HepG2 (cell line): Measurements from ENCODE around the gene STK24. TPM values are rescaled to one million over a fixed set of nuclear protein-coding genes. Genes with fewer than 3 reads are reported as not detected.
"Not testable (repeated sequence)": the region's sequence is repeated elsewhere in the genome, so short reads cannot be mapped to it uniquely, and the experiment has no call there.

Experiments used
- ATAC-seq: fragments of 200-7000 bp; cut with Tn5 transposase; 3 replicates; pipeline ENCODE4 v1.9.1; 2020; ENCODE audit warnings: mild to moderate bottlenecking, moderate library complexity
- BruUV-seq: library from RNA; stranded (reverse); fragments of 400-500 nt; replicated peaks from 2 replicates; lab custom pipeline; 2021; lab: Mats Ljungman, UMichigan
- CTCF ChIA-PET: fragments of 300-600 bp; formaldehyde crosslinking; extraction: SDS; loops from one replicate; lab custom pipeline; 2021; ENCODE audit warnings: low total read pairs, inconsistent platforms, low intra/inter-chr PET ratio; lab: Yijun Ruan, JAX
- POLR2A ChIA-PET: fragments of 350-600 bp; sonication (Branson Sonifier 250); formaldehyde crosslinking; loops from one replicate; lab custom pipeline; 2020; ENCODE audit warnings: antibody characterized with exemption, inconsistent platforms; lab: Yijun Ruan, JAX
- DNase-seq: peaks from one replicate; pipeline ENCODE4 v3.0.0-alpha.2; 2015; ENCODE audit warnings: low spot score
- FAIRE-seq: peaks from 3 replicates; lab custom pipeline; 2011; peaks lifted over from hg19 to GRCh38; lab: Jason Lieb, UNC
- H2AFZ ChIP-seq: one replicate; pipeline ENCODE4 v1.6.1; 2011; ENCODE audit warnings: low read length, inconsistent platforms
- H3K27ac ChIP-seq: fragments of 300-600 bp; 3 replicates; pipeline ENCODE4 v1.8.0; 2011; ENCODE audit warnings: mixed run types, mild to moderate bottlenecking, mixed read lengths, low read length, inconsistent platforms; ENCODE audit not compliant: insufficient read depth; ENCODE audit errors: extremely low read length
- H3K27me3 ChIP-seq, 2 experiments: fragments of 200-600 bp in 1 of 2; 2 replicates in 1 of 2; 3 replicates in 1 of 2; pipeline versions ENCODE4 v1.6.0 to v1.8.0; 2011; ENCODE audit warnings: low read length in 2 of 2, mild to moderate bottlenecking in 2 of 2, moderate library complexity in 2 of 2, inconsistent platforms in 1 of 2; ENCODE audit not compliant: insufficient read depth in 2 of 2, control insufficient read depth in 1 of 2
- H3K36me3 ChIP-seq, 2 experiments: fragments of 200-600 bp in 1 of 2; replicated peaks in 1 of 2; 2 replicates in 1 of 2; 3 replicates in 1 of 2; pipeline versions ENCODE4 v1.5.1 to v1.8.0; 2011; ENCODE audit warnings: low read length in 2 of 2, inconsistent platforms in 1 of 2; ENCODE audit not compliant: insufficient read depth in 2 of 2, control insufficient read depth in 1 of 2
- H3K4me1 ChIP-seq: 2 replicates; pipeline ENCODE4 v1.5.1; 2012; ENCODE audit warnings: low read length, inconsistent platforms; ENCODE audit not compliant: insufficient read depth
- H3K4me2 ChIP-seq: 2 replicates; pipeline ENCODE4 v1.6.0; 2011; ENCODE audit warnings: low read depth, low read length, inconsistent platforms
- H3K4me3 ChIP-seq, 3 experiments: fragments of 200-600 bp in 1 of 3; sonication (generic), shearing (Covaris generic) in 1 of 3; replicated peaks in 1 of 3; 2 replicates each; pipeline ENCODE4 v1.5.1; 2011 to 2016; ENCODE audit warnings: low read length in 3 of 3, inconsistent platforms in 2 of 3, low read depth in 2 of 3, mild to moderate bottlenecking in 2 of 3, control low read depth in 1 of 3, mixed read lengths in 1 of 3; ENCODE audit not compliant: insufficient read depth in 1 of 3
- H3K79me2 ChIP-seq: one replicate; pipeline ENCODE4 v1.6.1; 2011; ENCODE audit warnings: low read length, inconsistent platforms; ENCODE audit not compliant: insufficient read depth
- H3K9ac ChIP-seq: 2 replicates; pipeline ENCODE4 v1.6.0; 2011; ENCODE audit warnings: mild to moderate bottlenecking, low read depth, low read length, inconsistent platforms; ENCODE audit not compliant: insufficient read depth
- H3K9me3 ChIP-seq: 2 replicates; pipeline ENCODE4 v1.5.1; 2012; ENCODE audit warnings: mild to moderate bottlenecking, low read length
- H4K20me1 ChIP-seq: 2 replicates; pipeline ENCODE4 v1.6.0; 2011; ENCODE audit warnings: inconsistent platforms, mild to moderate bottlenecking, low read length, moderate library complexity; ENCODE audit not compliant: insufficient read depth
- EP300 ChIP-seq, 3 experiments: sonication (generic) in 1 of 3; formaldehyde crosslinking in 1 of 3; IDR thresholded peaks; 2 replicates each; pipeline versions ENCODE4 v1.5.1 to v1.6.1; 2011 to 2020; ENCODE audit warnings: low read depth in 2 of 3, low read length in 2 of 3, borderline replicate concordance in 1 of 3, improper control_type of control experiment in 1 of 3, mild to moderate bottlenecking in 1 of 3, missing genetic modification reagents in 1 of 3, moderate library complexity in 1 of 3
- FOXA3 ChIP-seq: IDR thresholded peaks from 2 replicates; pipeline ENCODE4 v1.6.1; 2016; ENCODE audit warnings: missing genetic modification reagents, missing compliant biosample characterization
- GFI1 ChIP-seq: sonication (generic); formaldehyde crosslinking; IDR thresholded peaks from 2 replicates; pipeline ENCODE4 v1.5.0; 2020; ENCODE audit warnings: missing genetic modification reagents, mild to moderate bottlenecking, borderline replicate concordance
- HMG20A ChIP-seq: IDR thresholded peaks from 2 replicates; pipeline ENCODE4 v1.6.1; 2016; ENCODE audit warnings: borderline replicate concordance
- RARA ChIP-seq: IDR thresholded peaks from 2 replicates; pipeline ENCODE4 v1.6.1; 2016; ENCODE audit warnings: missing genetic modification reagents, missing compliant biosample characterization
- SOX13 ChIP-seq, 3 experiments: fragments of 450-650 bp in 1 of 3; sonication (generic) in 1 of 3; formaldehyde crosslinking in 1 of 3; IDR thresholded peaks in 2 of 3; conservative IDR thresholded peaks in 1 of 3; 2 replicates each; pipeline versions ENCODE4 v1.5.0 to v1.6.1; 2016 to 2020; ENCODE audit warnings: antibody characterized with exemption in 1 of 3, mild to moderate bottlenecking in 1 of 3, missing compliant biosample characterization in 1 of 3, missing genetic modification reagents in 1 of 3, moderate library complexity in 1 of 3
- ZNF263 ChIP-seq: sonication (generic); formaldehyde crosslinking; IDR thresholded peaks from 2 replicates; pipeline ENCODE4 v1.4.0; 2020; ENCODE audit warnings: missing genetic modification reagents
- WGBS: methylation state at CpG from one replicate; pipeline ENCODE4 v1.1.6; 2017; ENCODE audit warnings: low lambda C conversion rate; 5-methylcytosine and 5-hydroxymethylcytosine counted together
- in situ Hi-C: cut with HindIII; loops from 2 replicates; pipeline ENCODE4 v1.10.0; 2017; ENCODE audit warnings: low pct_unique_long_range_greater_than_20kb; ENCODE audit not compliant: extremely low pct_ligation_motif_present
- intact Hi-C: fragments of 100-400 bp; cut with micrococcal nuclease; formaldehyde crosslinking; loops from one replicate; pipeline ENCODE4 v1.10.0; 2022; ENCODE audit not compliant: unreplicated experiment
- polyA plus RNA-seq, 8 experiments: library from polyadenylated mRNA; depleted of rRNA in 3 of 8; stranded (reverse) in 7 of 8; unstranded in 1 of 8; fragments of >200 nt; fragmentation: Illumina TruSeq in 4 of 8; extraction: Trizol in 4 of 8; gene quantifications; 2 replicates each; pipeline versions ENCODE4 v1.2.1 to v1.2.3, GENCODE V29; 2011 to 2016; ENCODE audit warnings: low read depth in 4 of 8, missing spikeins in 1 of 8, mixed read lengths in 1 of 8; ENCODE audit not compliant: insufficient read depth in 1 of 8
- total RNA-seq, 5 experiments: library from RNA; depleted of rRNA; stranded (reverse); fragments of >200 nt; fragmentation: Illumina TruSeq; extraction: Trizol; gene quantifications; 2 replicates each; pipeline ENCODE4 v1.2.3, GENCODE V29; 2016; ENCODE audit warnings: low read depth in 1 of 5
- TF ChIP-seq, protein P1 (sequence below): sonication (generic); formaldehyde crosslinking; IDR thresholded peaks from 2 replicates; pipeline ENCODE4 v1.9.0; 2021; ENCODE audit warnings: missing genetic modification reagents, borderline replicate concordance

Gene STK24
- total and polyA plus RNA-seq, 2 of the 13 experiments (the other 11 are each of a cell fraction or from before 2014, with no cell fraction given), result 51.3 to 73.0 TPM

DNA sequence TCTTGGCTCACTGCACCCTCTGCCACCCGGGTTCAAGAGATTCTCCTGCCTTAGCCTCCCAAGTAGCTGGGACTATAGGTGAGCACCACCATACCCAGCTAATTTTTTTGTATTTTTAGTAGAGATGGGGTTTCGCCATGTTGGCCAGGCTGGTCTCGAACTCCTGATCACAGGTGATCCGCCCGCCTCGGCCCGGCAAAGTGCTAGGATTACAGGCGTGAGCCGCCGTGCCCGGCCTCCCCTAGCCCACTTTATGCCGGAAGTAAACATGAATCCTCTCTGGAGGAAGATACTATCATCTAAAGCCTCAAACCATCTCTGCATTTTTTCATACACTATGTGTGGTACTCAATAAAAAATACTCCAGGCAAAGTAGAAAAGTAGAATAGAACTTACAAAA lies 12.6 kb upstream of the STK24 start:
- H3K27me3 ChIP-seq, H2AFZ ChIP-seq, in situ Hi-C loops, H3K79me2 ChIP-seq, H3K4me2 ChIP-seq, H3K4me3 ChIP-seq, CTCF ChIA-PET, H3K27ac ChIP-seq, BruUV-seq, ATAC-seq, H3K36me3 ChIP-seq, FAIRE-seq, intact Hi-C loops, H4K20me1 ChIP-seq, DNase-seq, H3K9me3 ChIP-seq, H3K9ac ChIP-seq, POLR2A ChIA-PET: not testable (repeated sequence)
- H3K4me1 ChIP-seq, result peaks cover 35% of the 10 kb centered on the region
- 77% methylated on average over 12 of the region's 12 CpGs for WGBS

DNA sequence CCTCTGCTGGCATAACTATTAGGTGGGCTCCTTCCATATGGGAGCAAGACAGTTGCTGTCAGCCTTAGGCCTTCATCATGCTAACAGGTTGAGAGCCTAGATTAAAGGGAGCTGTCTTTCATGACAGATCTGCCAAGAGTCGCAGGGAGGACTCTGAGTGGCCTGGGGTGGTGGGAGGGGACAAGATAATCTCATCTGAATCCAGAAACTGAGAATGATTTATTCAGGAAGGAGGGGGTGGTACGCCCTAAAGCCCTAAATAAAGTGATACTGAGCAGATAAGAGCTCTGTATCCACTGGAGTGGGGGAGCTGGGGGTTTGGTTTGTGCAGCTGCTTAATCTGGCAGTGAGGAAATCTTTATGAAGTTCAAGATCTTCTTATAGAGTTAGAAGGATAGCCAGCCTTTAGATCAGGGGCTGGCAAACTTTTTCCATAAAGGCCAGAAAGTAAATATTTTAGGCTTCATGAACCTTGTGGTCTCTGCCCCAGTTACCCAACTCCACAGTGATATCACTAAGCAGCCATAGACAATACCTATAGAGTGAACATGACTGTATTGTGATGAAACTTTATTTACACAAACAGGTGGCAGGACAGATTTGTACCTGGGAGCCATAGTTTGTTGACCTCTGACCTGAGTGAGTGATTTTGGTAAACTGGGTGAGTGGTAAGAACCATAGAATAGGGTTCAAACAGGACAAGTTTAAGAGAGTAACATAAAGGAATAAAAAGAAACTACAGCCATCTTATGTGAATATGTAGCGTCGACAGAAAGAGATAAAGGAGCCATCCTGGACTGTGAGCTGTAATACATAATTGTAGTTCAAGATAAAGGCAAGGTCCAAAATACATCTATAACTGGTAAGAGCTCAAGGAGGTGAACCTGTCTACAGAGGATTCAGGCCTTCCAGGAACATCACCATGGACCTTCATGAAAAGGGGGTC lies 9.8 kb upstream of the STK24 start:
- Histone ChIP-seq H3K9me3 (no peaks in the 10 kb centered on the region), H3K36me3 (no peaks in the 10 kb centered on the region), H4K20me1 (no peaks in the 10 kb centered on the region), H3K27ac (no peak overlapping the region), H3K4me1 (peaks cover 46% of the 10 kb centered on the region), H3K9ac (no peak overlapping the region), H3K4me2 (peak overlapping the region; percentile 7; the same call in 1 of the 2 replicates), H3K4me3 (no peak overlapping the region), H2AFZ (no peak overlapping the region), H3K27me3 (no peaks in the 10 kb centered on the region), H3K79me2 (no peaks in the 10 kb centered on the region)
- POLR2A ChIA-PET, result interaction anchor here (2.5 kb wide), 1 partner anchor 9 kb away, joined by 6 read pairs; no protein-coding TSS in a partner anchor
- DNase-seq (peak; percentile 39), ATAC-seq (peak; percentile 62), FAIRE-seq (no peak)
- no TSS peak for BruUV-seq
- CTCF ChIA-PET, result no interaction called here
- intact Hi-C loops, result no loop called here
- WGBS, result 52% methylated on average over 4 of the region's 4 CpGs
- in situ Hi-C loops, result no loop called here
- peak; percentile 42; the same call in 1 of the 2 replicates for TF ChIP-seq RARA (CRISPR knock-in tag)
- TF ChIP-seq FOXA3 (CRISPR knock-in tag), result peak; percentile 49; the same call in 1 of the 2 replicates
- TF ChIP-seq ZNF263 (CRISPR knock-in tag), result peak; percentile 37; the same call in 1 of the 2 replicates
- TF ChIP-seq GFI1, result peak; percentile 68; the same call in 1 of the 2 replicates
- peak; percentile 50; the same call in 1 of the 2 replicates for TF ChIP-seq HMG20A
- peak; percentile 39; the same call in 1 of the 2 replicates for TF ChIP-seq SOX13 (IDR thresholded peaks at IDR 0.05)
- TF ChIP-seq SOX13 (CRISPR knock-in tag; conservative IDR thresholded peaks at IDR 0.05 in 1 of 2, IDR thresholded peaks at IDR 0.05 in 1 of 2), result peak in 1 of 2 experiments; percentile 80; a peak in 2 of 4 replicates
- TF ChIP-seq EP300 (IDR thresholded peaks at IDR 0.05; ENCODE audit: low read depth in 2 of 2, low read length in 2 of 2), result peak in 1 of 2 experiments; percentile 49; a peak in 1 of 4 replicates
- TF ChIP-seq EP300 (CRISPR knock-in tag; IDR thresholded peaks at IDR 0.05; ENCODE audit: borderline replicate concordance), result no peak
- TF ChIP-seq, protein P1, sequence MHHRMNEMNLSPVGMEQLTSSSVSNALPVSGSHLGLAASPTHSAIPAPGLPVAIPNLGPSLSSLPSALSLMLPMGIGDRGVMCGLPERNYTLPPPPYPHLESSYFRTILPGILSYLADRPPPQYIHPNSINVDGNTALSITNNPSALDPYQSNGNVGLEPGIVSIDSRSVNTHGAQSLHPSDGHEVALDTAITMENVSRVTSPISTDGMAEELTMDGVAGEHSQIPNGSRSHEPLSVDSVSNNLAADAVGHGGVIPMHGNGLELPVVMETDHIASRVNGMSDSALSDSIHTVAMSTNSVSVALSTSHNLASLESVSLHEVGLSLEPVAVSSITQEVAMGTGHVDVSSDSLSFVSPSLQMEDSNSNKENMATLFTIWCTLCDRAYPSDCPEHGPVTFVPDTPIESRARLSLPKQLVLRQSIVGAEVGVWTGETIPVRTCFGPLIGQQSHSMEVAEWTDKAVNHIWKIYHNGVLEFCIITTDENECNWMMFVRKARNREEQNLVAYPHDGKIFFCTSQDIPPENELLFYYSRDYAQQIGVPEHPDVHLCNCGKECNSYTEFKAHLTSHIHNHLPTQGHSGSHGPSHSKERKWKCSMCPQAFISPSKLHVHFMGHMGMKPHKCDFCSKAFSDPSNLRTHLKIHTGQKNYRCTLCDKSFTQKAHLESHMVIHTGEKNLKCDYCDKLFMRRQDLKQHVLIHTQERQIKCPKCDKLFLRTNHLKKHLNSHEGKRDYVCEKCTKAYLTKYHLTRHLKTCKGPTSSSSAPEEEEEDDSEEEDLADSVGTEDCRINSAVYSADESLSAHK, result no peak
